HG03095 (cell line): ENCODE results near the gene TRAF5.
A peak's percentile ranks its signal among the peaks of the same experiment; 100 is the strongest.
"Not testable (repeated sequence)": the region's sequence is repeated elsewhere in the genome, so short reads cannot be mapped to it uniquely, and the experiment has no call there.

Experiments used
- ATAC-seq: cut with Tn5 transposase; IDR thresholded peaks from one replicate; pipeline ENCODE4 v1.9.1; 2021; ENCODE audit warnings: moderate library complexity; ENCODE audit not compliant: unreplicated experiment

TRAF5 gene

GRCh38 chr1:211376807-211377470, 50.3 kb downstream of the TRAF5 start:
- no peak for ATAC-seq

DNA sequence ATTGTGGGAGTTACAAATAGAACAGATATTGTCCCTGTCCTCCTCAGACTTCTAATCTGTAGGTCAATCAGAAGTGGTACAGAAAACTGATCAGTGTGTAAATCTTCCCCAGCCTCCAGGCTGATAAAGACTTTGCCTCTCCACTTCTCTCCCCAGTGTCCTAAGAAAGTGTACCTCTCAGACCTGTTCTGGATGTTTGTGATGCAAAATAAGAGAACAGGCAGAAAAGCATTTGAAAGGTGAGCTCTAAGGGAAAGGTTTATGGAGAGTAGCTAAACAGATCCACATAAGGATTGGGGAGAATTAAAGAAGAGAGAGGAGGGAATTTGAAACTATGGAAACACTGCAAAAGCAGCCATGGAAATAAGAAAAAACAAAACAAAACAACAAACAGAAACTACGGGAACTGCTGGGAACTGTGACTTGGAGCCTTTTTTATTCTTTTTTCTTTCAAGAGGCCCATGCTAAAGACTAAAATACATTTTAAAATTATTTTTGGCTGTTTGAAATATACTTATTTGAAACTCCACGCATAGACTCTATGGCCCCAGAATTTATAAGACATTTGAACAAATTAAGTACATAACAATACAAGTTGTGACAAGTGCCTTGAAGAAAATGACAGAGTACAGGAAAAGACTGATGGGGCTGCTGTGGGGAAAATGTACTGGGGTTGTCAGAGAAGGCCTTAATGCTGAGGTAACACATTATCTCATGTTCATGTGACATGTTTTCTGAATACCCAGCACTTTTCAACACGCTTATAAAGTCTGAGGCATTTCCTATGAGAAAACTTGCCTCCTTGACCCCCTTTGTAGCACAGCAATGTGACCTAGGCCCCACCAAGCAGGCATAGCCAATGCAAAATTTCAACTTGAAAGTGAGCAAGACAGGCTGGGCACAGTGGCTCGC, 51.2 kb downstream of the TRAF5 start:
- ATAC-seq: no peak

DNA sequence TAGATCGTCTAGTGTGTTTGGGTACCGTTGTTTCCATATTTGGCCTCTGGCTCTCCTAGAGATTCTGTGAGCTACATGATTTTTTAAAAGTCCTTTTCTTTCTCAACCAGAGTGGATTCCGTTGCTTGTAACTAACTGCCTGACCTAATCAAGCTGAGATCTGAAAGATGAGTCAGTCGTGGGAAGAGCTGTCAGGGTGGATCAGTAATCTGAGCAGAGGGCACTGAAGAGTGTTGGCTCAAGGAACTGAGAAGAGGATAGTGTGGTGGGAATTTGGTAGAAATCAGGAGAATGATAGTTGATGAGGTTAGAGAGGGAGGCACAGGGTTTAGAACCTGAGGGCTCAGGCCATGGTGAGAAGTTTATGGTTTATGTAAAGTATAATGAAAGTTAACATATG, 52.2 kb downstream of the TRAF5 start:
- no peak for ATAC-seq

GRCh38 chr1:211379446-211379845, 52.8 kb downstream of the TRAF5 start:
- ATAC-seq: no peak

DNA sequence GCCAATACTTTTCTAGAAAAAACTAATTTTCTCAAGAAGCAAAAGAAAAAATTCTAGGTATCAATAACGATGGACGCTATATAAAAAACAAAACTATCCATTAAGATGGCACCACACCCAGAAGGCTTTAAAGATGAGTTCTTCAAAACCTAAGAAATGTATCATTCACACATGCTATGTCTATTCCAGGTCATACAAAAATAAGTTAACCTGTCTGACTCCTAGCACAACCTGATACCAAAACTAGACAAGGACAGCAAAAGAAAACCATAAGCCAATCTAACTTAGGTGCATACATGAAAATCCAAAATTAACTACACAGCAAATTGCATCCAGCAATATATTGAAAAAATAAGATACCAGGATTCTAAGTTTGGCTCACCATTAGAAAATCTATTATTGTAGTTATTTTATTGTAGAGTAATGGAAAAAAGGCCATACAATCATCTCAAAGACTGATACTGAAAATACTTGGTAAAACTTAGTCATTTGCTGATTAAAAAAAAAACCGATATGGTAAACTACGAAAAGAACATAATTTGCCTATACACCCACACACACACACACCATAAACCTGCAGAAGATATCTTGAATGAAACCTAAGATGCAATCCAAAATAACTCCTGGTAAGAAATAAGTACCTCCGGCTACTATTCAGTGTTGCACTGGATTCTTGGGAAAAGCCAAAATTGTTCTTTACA, 55.0 kb downstream of the TRAF5 start:
- ATAC-seq: no peak

GRCh38 chr1:211382182-211382713, 55.6 kb downstream of the TRAF5 start:
- no peak for ATAC-seq

- peak; percentile 95 for ATAC-seq
Observed at GRCh38 chr1:211382714-211383480, 56.3 kb downstream of the TRAF5 start.

DNA sequence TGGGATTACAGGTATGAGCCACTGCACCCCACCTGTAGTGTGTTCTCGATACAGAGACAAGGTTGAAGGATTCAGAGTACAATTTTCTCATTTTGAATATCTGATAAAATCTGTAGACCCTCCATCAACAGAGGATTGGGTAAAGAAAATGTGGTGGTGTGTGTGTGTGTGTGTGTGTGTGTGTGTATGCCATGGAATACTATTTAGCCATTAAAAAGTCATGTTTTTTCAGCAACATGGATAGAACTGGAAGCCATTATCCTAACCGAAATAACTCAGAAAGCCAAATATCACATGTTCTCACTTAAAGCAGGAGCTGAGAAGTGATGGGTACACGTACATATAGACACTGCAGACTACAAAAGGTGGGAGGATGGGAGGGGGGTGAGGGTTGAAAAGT, 57.9 kb downstream of the TRAF5 start:
- ATAC-seq: no peak

- no peak for ATAC-seq
Observed at GRCh38 chr1:211386921-211387320, 60.3 kb downstream of the TRAF5 start.

GRCh38 chr1:211390829-211391228, 64.2 kb downstream of the TRAF5 start:
- not testable (repeated sequence) for ATAC-seq

DNA sequence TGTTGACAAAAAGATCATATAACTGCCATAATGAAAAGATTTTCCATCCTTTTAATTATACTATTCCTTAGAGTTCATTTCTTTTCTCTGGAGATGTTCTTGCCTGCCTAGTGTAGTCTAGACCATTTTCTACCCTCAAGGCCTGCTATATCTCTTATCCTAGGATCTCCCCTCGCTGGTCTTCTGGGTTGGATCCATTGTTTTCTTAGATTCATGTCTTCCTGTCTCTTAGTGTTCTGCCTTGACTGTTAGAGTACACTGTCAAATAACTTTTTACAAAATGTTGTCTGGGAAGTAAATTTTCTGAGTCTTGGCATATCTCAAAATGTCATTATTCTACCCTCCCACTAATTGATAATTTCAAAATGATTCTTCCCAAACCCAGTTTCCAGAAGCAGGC, 66.6 kb downstream of the TRAF5 start:
- no peak for ATAC-seq

- ATAC-seq: not testable (repeated sequence)
Observed at GRCh38 chr1:211398266-211398930, 71.8 kb downstream of the TRAF5 start.

GRCh38 chr1:211399851-211400393, 73.3 kb downstream of the TRAF5 start:
- ATAC-seq: not testable (repeated sequence)

GRCh38 chr1:211401751-211402150, 75.1 kb downstream of the TRAF5 start:
- not testable (repeated sequence) for ATAC-seq

DNA sequence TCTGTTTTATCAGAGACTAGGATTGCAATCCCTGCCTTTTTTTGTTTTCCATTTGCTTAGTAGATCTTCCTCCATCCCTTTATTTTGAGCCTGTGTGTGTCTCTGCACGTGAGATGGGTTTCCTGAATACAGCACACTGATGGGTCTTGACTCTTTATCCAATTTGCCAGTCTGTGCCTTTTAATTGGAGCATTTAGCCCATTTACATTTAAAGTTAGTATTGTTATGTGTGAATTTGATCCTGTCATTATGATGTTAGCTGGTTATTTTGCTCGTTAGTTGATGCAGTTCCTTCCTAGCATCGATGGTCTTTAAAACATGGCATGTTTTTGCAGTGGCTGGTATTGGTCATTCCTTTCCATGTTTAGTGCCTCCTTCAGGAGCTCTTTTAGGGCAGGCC, 79.5 kb downstream of the TRAF5 start:
- ATAC-seq: not testable (repeated sequence)

DNA sequence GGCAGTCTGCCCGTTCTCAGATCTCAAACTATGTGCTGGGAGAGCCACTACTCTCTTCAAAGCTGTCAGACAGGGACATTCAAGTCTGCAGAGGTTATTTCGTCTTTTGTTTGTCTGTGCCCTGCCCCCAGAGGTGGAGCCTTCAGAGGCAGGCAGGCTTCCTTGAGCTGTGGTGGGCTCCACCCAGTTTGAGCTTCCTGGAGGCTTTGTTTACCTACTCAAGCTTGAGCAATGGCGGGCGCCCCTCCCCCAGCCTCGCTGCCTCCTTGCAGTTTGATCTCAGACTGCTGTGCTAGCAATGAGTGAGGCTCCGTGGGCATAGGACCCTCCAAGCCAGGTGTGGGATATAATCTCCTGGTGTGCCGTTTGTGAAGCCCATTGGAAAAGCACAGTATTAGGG, 81.1 kb downstream of the TRAF5 start:
- ATAC-seq: not testable (repeated sequence)

DNA sequence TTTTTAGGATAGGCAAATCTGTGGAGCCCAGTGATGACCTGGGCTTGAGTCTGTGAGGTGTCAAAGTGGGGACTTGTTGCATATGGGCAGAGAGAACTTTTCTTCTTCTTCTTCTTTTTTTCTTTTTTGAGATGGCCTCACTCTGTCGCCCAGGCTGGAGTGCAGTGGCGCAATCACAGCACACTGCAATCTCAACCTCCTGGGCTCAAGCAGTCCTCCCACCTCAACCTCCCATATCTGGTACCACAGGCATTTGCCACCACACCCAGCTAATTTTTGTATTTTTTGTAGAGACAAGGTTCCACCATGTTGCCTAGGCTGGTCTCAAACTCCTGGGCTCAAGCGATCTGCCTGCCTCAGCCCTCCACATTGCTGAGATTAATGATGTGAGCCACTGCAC, 85.0 kb downstream of the TRAF5 start:
- ATAC-seq: no peak

GRCh38 chr1:211415700-211416099, 89.1 kb downstream of the TRAF5 start:
- no peak for ATAC-seq

DNA sequence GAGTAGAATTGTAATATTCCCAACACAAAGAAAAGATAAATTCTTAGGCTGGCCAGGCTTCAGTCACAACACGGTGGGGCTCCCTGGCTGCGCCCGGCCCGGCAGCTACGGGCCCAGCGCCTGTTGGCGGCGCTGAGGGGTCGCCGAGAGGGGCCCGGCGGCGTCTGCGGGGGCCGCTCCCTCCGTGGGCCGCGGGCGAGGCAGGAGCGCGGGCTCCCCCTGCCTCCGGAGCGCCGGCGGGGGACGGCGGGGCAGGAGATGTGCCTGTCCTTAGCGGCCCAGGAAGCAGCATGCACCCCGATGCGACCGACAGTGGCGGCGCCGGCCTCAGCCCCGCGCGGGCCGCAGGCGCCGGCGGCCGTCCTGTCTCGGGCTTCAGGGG, 89.6 kb downstream of the TRAF5 start:
- ATAC-seq: peak; percentile 66
